Measurements from ENCODE around the gene STRA6. TPM values are rescaled to one million over a fixed set of nuclear protein-coding genes. Genes with fewer than 3 reads are reported as not detected.

The STRA6 gene
- total and polyA plus RNA-seq, 7 donors = 0.05 TPM; not detected in 6

GRCh38 chr15:74205582-74205947, 3.0 kb upstream of the STRA6 start:
- Histone ChIP-seq H3K27ac (no peak overlapping the region), H3K36me3 (ENCODE audit: insufficient read depth in 1 of 2, low read depth in 1 of 2) (no peaks in the 10 kb centered on the region), H3K4me3 (no peak overlapping the region), H3K4me1 (no peaks in the 10 kb centered on the region), H3K27me3 (ENCODE audit: insufficient read depth in 3 of 3, low read length in 2 of 3) (peaks cover 0 to 11% (median 1%) of the 10 kb centered on the region in 3 donors), H3K9me3 (no peaks in the 10 kb centered on the region)
- intact Hi-C loops (cut with DNase I) = no loop called here
- ATAC-seq (no peak), DNase-seq (no peak)
- TF ChIP-seq, protein P1, sequence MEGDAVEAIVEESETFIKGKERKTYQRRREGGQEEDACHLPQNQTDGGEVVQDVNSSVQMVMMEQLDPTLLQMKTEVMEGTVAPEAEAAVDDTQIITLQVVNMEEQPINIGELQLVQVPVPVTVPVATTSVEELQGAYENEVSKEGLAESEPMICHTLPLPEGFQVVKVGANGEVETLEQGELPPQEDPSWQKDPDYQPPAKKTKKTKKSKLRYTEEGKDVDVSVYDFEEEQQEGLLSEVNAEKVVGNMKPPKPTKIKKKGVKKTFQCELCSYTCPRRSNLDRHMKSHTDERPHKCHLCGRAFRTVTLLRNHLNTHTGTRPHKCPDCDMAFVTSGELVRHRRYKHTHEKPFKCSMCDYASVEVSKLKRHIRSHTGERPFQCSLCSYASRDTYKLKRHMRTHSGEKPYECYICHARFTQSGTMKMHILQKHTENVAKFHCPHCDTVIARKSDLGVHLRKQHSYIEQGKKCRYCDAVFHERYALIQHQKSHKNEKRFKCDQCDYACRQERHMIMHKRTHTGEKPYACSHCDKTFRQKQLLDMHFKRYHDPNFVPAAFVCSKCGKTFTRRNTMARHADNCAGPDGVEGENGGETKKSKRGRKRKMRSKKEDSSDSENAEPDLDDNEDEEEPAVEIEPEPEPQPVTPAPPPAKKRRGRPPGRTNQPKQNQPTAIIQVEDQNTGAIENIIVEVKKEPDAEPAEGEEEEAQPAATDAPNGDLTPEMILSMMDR (IDR thresholded peaks at IDR 0.05) = no peak
- 83 to 90% (median 88%) methylated on average over 4 of the region's 4 CpGs for WGBS, 3 donors

DNA sequence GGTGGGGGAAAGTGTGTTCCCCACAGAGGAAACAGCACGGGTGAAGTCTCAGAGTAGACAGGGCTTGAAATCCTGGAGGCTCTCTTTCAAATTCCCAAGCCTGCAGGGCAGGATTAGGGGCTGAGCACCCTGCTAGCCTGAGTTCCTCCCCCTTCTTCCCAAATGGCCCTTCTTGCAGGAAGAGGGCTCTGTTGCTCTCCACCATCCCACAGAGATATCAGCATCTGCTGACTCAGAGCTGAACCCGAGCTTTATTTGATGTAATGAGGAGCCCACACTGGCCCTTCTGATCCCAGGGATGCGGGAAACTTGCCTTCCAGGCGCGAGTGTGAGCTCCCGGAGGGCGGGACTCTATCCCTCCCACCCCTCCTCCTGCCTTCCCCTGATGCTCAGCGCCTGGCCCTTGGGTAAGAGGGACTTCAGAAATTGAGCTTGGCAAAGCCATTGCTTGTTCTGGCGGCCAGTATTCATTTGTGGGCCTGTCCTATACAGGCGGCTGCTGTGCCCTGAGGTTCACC, 1.4 kb upstream of the STRA6 start:
- H3K4me3 ChIP-seq = no peak overlapping the region
- no peaks in the 10 kb centered on the region for H3K9me3 ChIP-seq
- TF ChIP-seq, protein P1 (IDR thresholded peaks at IDR 0.05) = no peak
- ATAC-seq (no peak), DNase-seq (no peak)
- intact Hi-C loops (cut with DNase I) = no loop called here
- peaks cover 0 to 11% (median 1%) of the 10 kb centered on the region in 3 donors for H3K27me3 ChIP-seq (ENCODE audit: insufficient read depth in 3 of 3, low read length in 2 of 3)
- WGBS, 3 donors = 47 to 57% (median 54%) methylated on average over 10 of the region's 10 CpGs
- H3K36me3 ChIP-seq (ENCODE audit: insufficient read depth in 1 of 2, low read depth in 1 of 2) = no peaks in the 10 kb centered on the region
- H3K27ac ChIP-seq = no peak overlapping the region
- H3K4me1 ChIP-seq = peaks cover 2% of the 10 kb centered on the region

DNA sequence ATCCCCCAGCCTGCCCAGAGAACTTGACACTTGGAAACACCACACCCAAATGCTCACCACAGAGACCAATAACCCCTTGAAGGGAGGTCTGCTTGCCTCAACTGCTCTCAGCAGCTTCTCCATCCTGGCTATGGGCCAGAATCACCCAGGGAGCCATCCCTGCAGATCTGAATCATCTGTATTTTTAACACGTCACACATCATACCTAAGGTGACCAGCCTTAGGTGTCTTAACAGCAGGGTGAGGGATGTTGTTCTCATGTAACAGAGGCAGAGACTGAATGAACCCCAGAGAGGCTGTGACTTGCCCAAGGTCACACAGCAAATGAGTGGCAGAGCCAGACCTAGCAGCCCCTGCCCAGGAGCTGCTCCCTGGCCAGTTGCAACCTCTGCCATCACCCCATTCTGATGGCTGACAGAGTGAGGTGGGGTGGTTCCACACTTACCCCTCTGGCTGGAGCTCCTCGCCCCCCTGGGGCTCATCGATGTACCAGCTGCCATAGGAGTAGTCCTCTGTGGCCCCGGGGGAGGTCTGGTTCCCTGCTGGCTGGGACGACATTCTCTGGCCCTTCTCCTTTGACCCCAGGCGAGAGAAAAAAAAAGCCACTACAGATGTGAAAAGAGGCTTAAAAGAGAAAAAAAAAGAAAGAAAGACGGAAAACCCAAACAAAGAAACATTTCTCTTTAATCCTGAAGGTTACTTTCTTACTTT, 722 bp downstream of the STRA6 start:
- 47 to 54% (median 50%) methylated on average over 7 of the region's 7 CpGs for WGBS, 3 donors
- peaks cover 2% of the 10 kb centered on the region for H3K4me1 ChIP-seq
- ATAC-seq (no peak), DNase-seq (no peak)
- H3K4me3 ChIP-seq = no peak overlapping the region
- intact Hi-C loops (cut with DNase I) = no loop called here
- no peaks in the 10 kb centered on the region for H3K9me3 ChIP-seq
- H3K36me3 ChIP-seq (ENCODE audit: insufficient read depth in 1 of 2, low read depth in 1 of 2) = no peaks in the 10 kb centered on the region
- peaks cover 0 to 11% (median 1%) of the 10 kb centered on the region in 3 donors for H3K27me3 ChIP-seq (ENCODE audit: insufficient read depth in 3 of 3, low read length in 2 of 3)
- TF ChIP-seq, protein P1 (IDR thresholded peaks at IDR 0.05) = no peak
- H3K27ac ChIP-seq = no peak overlapping the region

GRCh38 chr15:74200871-74201419, 1.6 kb downstream of the STRA6 start:
- H3K27me3 ChIP-seq (ENCODE audit: insufficient read depth in 3 of 3, low read length in 2 of 3) = peaks cover 0 to 11% (median 1%) of the 10 kb centered on the region in 3 donors
- no peak overlapping the region for H3K27ac ChIP-seq
- TF ChIP-seq, protein P1 (IDR thresholded peaks at IDR 0.05) = no peak
- H3K36me3 ChIP-seq (ENCODE audit: insufficient read depth in 1 of 2, low read depth in 1 of 2) = no peaks in the 10 kb centered on the region
- intact Hi-C loops (cut with DNase I) = no loop called here
- H3K9me3 ChIP-seq = no peaks in the 10 kb centered on the region
- 64 to 71% (median 67%) methylated on average over 8 of the region's 8 CpGs for WGBS, 3 donors
- DNase-seq = peak; percentile 43 to 79
- H3K4me3 ChIP-seq = no peak overlapping the region
- ATAC-seq = peak in 2 of 4 donors; percentile 24 to 56
- peaks cover 2% of the 10 kb centered on the region for H3K4me1 ChIP-seq
